H9 (cell line): ENCODE results near the gene CDH4. TPM values are rescaled to one million over a fixed set of nuclear protein-coding genes. Genes with fewer than 3 reads are reported as not detected.

ENCODE experiments used
- DNase-seq: peaks from one replicate; pipeline ENCODE4 v3.0.0-alpha.2; 2017
- H2AFZ ChIP-seq: one replicate; pipeline ENCODE4 v1.6.1; 2013; ENCODE audit warnings: mild to moderate bottlenecking, low read length, control low read depth, moderate library complexity
- H2AK5ac ChIP-seq: 2 replicates; pipeline ENCODE4 v1.6.1; 2013; ENCODE audit warnings: low read length, control low read depth, mixed read lengths; ENCODE audit not compliant: insufficient read length
- H2BK120ac ChIP-seq: one replicate; pipeline ENCODE4 v1.6.1; 2013; ENCODE audit warnings: low read depth, mild to moderate bottlenecking, low read length, control low read depth, inconsistent platforms; ENCODE audit not compliant: poor library complexity, severe bottlenecking
- H2BK12ac ChIP-seq: 2 replicates; pipeline ENCODE4 v1.6.1; 2013; ENCODE audit warnings: low read length, control low read depth, mixed read lengths, low read depth; ENCODE audit not compliant: insufficient read length
- H2BK15ac ChIP-seq: 2 replicates; pipeline ENCODE4 v1.6.1; 2013; ENCODE audit warnings: low read depth, low read length, control low read depth
- H2BK20ac ChIP-seq: one replicate; pipeline ENCODE4 v1.6.1; 2013; ENCODE audit warnings: low read depth, mild to moderate bottlenecking, low read length, control low read depth, inconsistent platforms; ENCODE audit not compliant: poor library complexity, severe bottlenecking
- H2BK5ac ChIP-seq: 2 replicates; pipeline ENCODE4 v1.6.1; 2013; ENCODE audit warnings: low read length, control low read depth, mixed read lengths; ENCODE audit not compliant: insufficient read length
- H3K14ac ChIP-seq: 2 replicates; pipeline ENCODE4 v1.6.1; 2013; ENCODE audit warnings: low read length, control low read depth; ENCODE audit not compliant: insufficient read depth
- H3K18ac ChIP-seq: 2 replicates; pipeline ENCODE4 v1.6.1; 2013; ENCODE audit warnings: low read depth, mild to moderate bottlenecking, mixed read lengths, low read length, control low read depth; ENCODE audit not compliant: insufficient read length
- H3K23ac ChIP-seq: 2 replicates; pipeline ENCODE4 v1.6.1; 2013; ENCODE audit warnings: low read length, control low read depth, mixed read lengths, low read depth; ENCODE audit not compliant: insufficient read length
- H3K23me2 ChIP-seq: 2 replicates; pipeline ENCODE4 v1.6.1; 2013; ENCODE audit warnings: low read depth, mild to moderate bottlenecking, mixed read lengths, low read length, control low read depth; ENCODE audit not compliant: insufficient read length, poor library complexity, severe bottlenecking
- H3K27ac ChIP-seq: 2 replicates; pipeline ENCODE4 v1.5.1; 2013; ENCODE audit warnings: low read length, control low read depth, mixed read lengths, low read depth; ENCODE audit not compliant: insufficient read length
- H3K27me3 ChIP-seq: 2 replicates; pipeline ENCODE4 v1.6.1; 2013; ENCODE audit warnings: low read length, control low read depth, inconsistent platforms; ENCODE audit not compliant: insufficient read depth
- H3K4ac ChIP-seq: 2 replicates; pipeline ENCODE4 v1.6.1; 2013; ENCODE audit warnings: low read depth, mild to moderate bottlenecking, control low read depth, inconsistent platforms, low read length, moderate library complexity
- H3K4me1 ChIP-seq: 2 replicates; pipeline ENCODE4 v1.6.1; 2013; ENCODE audit warnings: low read length, control low read depth, inconsistent platforms; ENCODE audit not compliant: insufficient read depth
- H3K4me2 ChIP-seq: 2 replicates; pipeline ENCODE4 v1.6.1; 2013; ENCODE audit warnings: low read length, control low read depth, mixed read lengths; ENCODE audit not compliant: insufficient read length, insufficient read depth
- H3K56ac ChIP-seq: 2 replicates; pipeline ENCODE4 v1.6.1; 2013; ENCODE audit warnings: low read depth, mild to moderate bottlenecking, mixed read lengths, low read length, control low read depth; ENCODE audit not compliant: insufficient read length
- H3K79me1 ChIP-seq: 2 replicates; pipeline ENCODE4 v1.6.1; 2013; ENCODE audit warnings: low read depth, mild to moderate bottlenecking, moderate library complexity, low read length, control low read depth, inconsistent platforms; ENCODE audit not compliant: insufficient read depth, poor library complexity, severe bottlenecking
- H3K79me2 ChIP-seq: 2 replicates; pipeline ENCODE4 v1.6.1; 2013; ENCODE audit warnings: low read length, control low read depth, inconsistent platforms; ENCODE audit not compliant: insufficient read depth
- H3K9ac ChIP-seq: 2 replicates; pipeline ENCODE4 v1.6.1; 2013; ENCODE audit warnings: low read length, control low read depth, mixed read lengths; ENCODE audit not compliant: insufficient read length; ENCODE audit errors: extremely low read depth
- H3K9me3 ChIP-seq: one replicate; pipeline ENCODE4 v1.6.1; 2013; ENCODE audit warnings: low read depth, low read length, inconsistent platforms; ENCODE audit not compliant: control insufficient read depth
- H3T11ph ChIP-seq: one replicate; pipeline ENCODE4 v1.6.1; 2013; ENCODE audit warnings: mild to moderate bottlenecking, low read length, control low read depth, inconsistent platforms
- H4K20me1 ChIP-seq: one replicate; pipeline ENCODE4 v1.6.1; 2013; ENCODE audit not compliant: control insufficient read depth, insufficient read length, insufficient read depth
- H4K5ac ChIP-seq: 2 replicates; pipeline ENCODE4 v1.6.1; 2013; ENCODE audit warnings: low read depth, mild to moderate bottlenecking, mixed read lengths, low read length, control low read depth; ENCODE audit not compliant: insufficient read length
- H4K8ac ChIP-seq: replicated peaks from 2 replicates; pipeline ENCODE4 v1.6.1; 2013; ENCODE audit warnings: low read length, control low read depth, mixed read lengths, low read depth; ENCODE audit not compliant: insufficient read length
- H4K91ac ChIP-seq: 2 replicates; pipeline ENCODE4 v1.6.1; 2013; ENCODE audit warnings: low read depth, mild to moderate bottlenecking, moderate library complexity, mixed read lengths, low read length, control low read depth; ENCODE audit not compliant: insufficient read length
- H3K27ac Mint-ChIP-seq, 3 experiments: 2 replicates in 2 of 3; 3 replicates in 1 of 3; pipeline ENCODE4 v1.8.0; 2020 to 2021; ENCODE audit warnings: mixed read lengths in 3 of 3, mild to moderate bottlenecking in 1 of 3, moderate library complexity in 1 of 3
- H3K27me3 Mint-ChIP-seq: 2 replicates; pipeline ENCODE4 v1.8.0; 2021; ENCODE audit warnings: low read depth, mild to moderate bottlenecking, moderate library complexity, mixed read lengths
- H3K36me3 Mint-ChIP-seq, 3 experiments: 2 replicates in 2 of 3; 3 replicates in 1 of 3; pipeline ENCODE4 v1.8.0; 2020 to 2021; ENCODE audit warnings: low read depth in 3 of 3, mixed read lengths in 3 of 3; ENCODE audit not compliant: insufficient read depth in 1 of 3
- H3K4me1 Mint-ChIP-seq, 2 experiments: 2 replicates each; pipeline ENCODE4 v1.8.0; 2020; ENCODE audit warnings: mixed read lengths in 2 of 2
- H3K4me3 Mint-ChIP-seq, 2 experiments: 2 replicates in 1 of 2; 3 replicates in 1 of 2; pipeline ENCODE4 v1.8.0; 2020 to 2021; ENCODE audit warnings: mild to moderate bottlenecking in 2 of 2, mixed read lengths in 2 of 2, moderate library complexity in 1 of 2
- H3K9me3 Mint-ChIP-seq, 2 experiments: 2 replicates in 1 of 2; 3 replicates in 1 of 2; pipeline ENCODE4 v1.8.0; 2020; ENCODE audit warnings: mild to moderate bottlenecking in 2 of 2, mixed read lengths in 2 of 2, moderate library complexity in 1 of 2
- CTCF ChIP-seq: fragments of 200-600 bp; sonication (generic); conservative IDR thresholded peaks from 3 replicates; pipeline ENCODE4 v1.8.0; 2021; ENCODE audit warnings: antibody characterized with exemption, mild to moderate bottlenecking
- WGBS: extraction: QIAGEN DNeasy Blood & Tissue Kit; methylation state at CpG from one replicate; pipeline ENCODE4 v1.1.7; 2013; ENCODE audit warnings: missing lambda C conversion rate, low lambda C conversion rate, mixed read lengths; ENCODE audit not compliant: insufficient read length; ENCODE audit errors: extremely low coverage; 5-methylcytosine and 5-hydroxymethylcytosine counted together
- total RNA-seq: library from RNA; stranded (reverse); gene quantifications from 2 replicates; pipeline ENCODE4 v1.2.1, GENCODE V29; 2021

Gene CDH4
- total RNA-seq, 1 experiment from 2014 or later, result 3.0 TPM

- TF ChIP-seq CTCF, result no peak
- peaks cover 78% of the 10 kb centered on the region for H3K27me3 Mint-ChIP-seq
- WGBS, result no CpG with 5 or more reads among the region's 10 CpGs
Observed at GRCh38 chr20:61619751-61620150, 367.7 kb downstream of the CDH4 start.

More at GRCh38 chr20:61619751-61620150, 367.7 kb downstream of the CDH4 start:
- no peak overlapping the region for H2BK15ac ChIP-seq
- no peaks in the 10 kb centered on the region for H3K23me2 ChIP-seq
- no peak overlapping the region for H2BK5ac ChIP-seq
- H3K27ac ChIP-seq, result no peak overlapping the region
- no peak overlapping the region for H3K9ac ChIP-seq
- H4K91ac ChIP-seq, result no peak overlapping the region
- no peak overlapping the region for H2AK5ac ChIP-seq
- no peak overlapping the region for H4K5ac ChIP-seq
- H2BK120ac ChIP-seq, result no peak overlapping the region
- H3K79me2 ChIP-seq, result no peaks in the 10 kb centered on the region
- no peak overlapping the region for H3K18ac ChIP-seq
- peaks cover 7 to 8% of the 10 kb centered on the region in 2 experiments; a peak in 4 of 5 replicates for H3K9me3 Mint-ChIP-seq
- no peaks in the 10 kb centered on the region for H4K20me1 ChIP-seq
- H2BK12ac ChIP-seq, result no peak overlapping the region
- no peaks in the 10 kb centered on the region for H3K9me3 ChIP-seq
- no peak overlapping the region for H3K4ac ChIP-seq
- no peak overlapping the region for H3K56ac ChIP-seq
- no peaks in the 10 kb centered on the region for H3K4me1 ChIP-seq
- no peaks in the 10 kb centered on the region; the same call in 1 of the 2 replicates for H3K27me3 ChIP-seq
- no peak overlapping the region for H2BK20ac ChIP-seq
- no peak overlapping the region for H3K27ac Mint-ChIP-seq
- H4K8ac ChIP-seq, result no peak overlapping the region
- DNase-seq, result no peak
- no peak overlapping the region for H3K4me2 ChIP-seq
- H3K23ac ChIP-seq, result no peak overlapping the region
- H3K36me3 Mint-ChIP-seq, result peaks cover 0 to 7% (median 0%) of the 10 kb centered on the region in 3 experiments; a peak in 2 of 7 replicates
- no peaks in the 10 kb centered on the region for H3K79me1 ChIP-seq
- H3T11ph ChIP-seq, result no peak overlapping the region
- H3K4me3 Mint-ChIP-seq, result no peak overlapping the region
- no peaks in the 10 kb centered on the region for H3K4me1 Mint-ChIP-seq
- H2AFZ ChIP-seq, result no peak overlapping the region
- no peak overlapping the region; the same call in 1 of the 2 replicates for H3K14ac ChIP-seq
